RWPE2 (cell line): ENCODE data around the gene GGT5.
"Not testable (repeated sequence)": the region's sequence is repeated elsewhere in the genome, so short reads cannot be mapped to it uniquely, and the experiment has no call there.

Source experiments
- ATAC-seq: fragments of 200-7000 bp; cut with Tn5 transposase; 3 replicates; pipeline ENCODE4 v1.9.1; 2021; ENCODE audit warnings: low read depth
- DNase-seq: peaks from one replicate; pipeline ENCODE4 v3.0.0-alpha.2; 2020; ENCODE audit warnings: low spot score
- H3K27ac ChIP-seq: fragments of 450-650 bp; 2 replicates; pipeline ENCODE4 v1.5.1; 2017; ENCODE audit warnings: mild to moderate bottlenecking; ENCODE audit not compliant: poor library complexity, severe bottlenecking
- H3K27me3 ChIP-seq: fragments of 250-450 bp; sonication (Bioruptor Pico); 2 replicates; pipeline ENCODE4 v1.5.1; 2021; ENCODE audit warnings: mild to moderate bottlenecking, moderate library complexity; ENCODE audit not compliant: insufficient read depth, poor library complexity, severe bottlenecking
- H3K36me3 ChIP-seq: fragments of 250-450 bp; sonication (Bioruptor Pico); 2 replicates; pipeline ENCODE4 v1.5.1; 2020; ENCODE audit warnings: low read depth, mild to moderate bottlenecking, moderate library complexity
- H3K4me1 ChIP-seq: fragments of 250-450 bp; sonication (Bioruptor Pico); 2 replicates; pipeline ENCODE4 v1.5.1; 2021; ENCODE audit warnings: mild to moderate bottlenecking, moderate library complexity; ENCODE audit not compliant: insufficient read depth, poor library complexity, severe bottlenecking
- H3K4me3 ChIP-seq: fragments of 250-450 bp; sonication (Bioruptor Pico); 2 replicates; pipeline ENCODE4 v1.5.1; 2021; ENCODE audit warnings: mild to moderate bottlenecking, moderate library complexity; ENCODE audit not compliant: severe bottlenecking
- H3K9me3 ChIP-seq: fragments of 250-450 bp; sonication (Bioruptor Pico); 2 replicates; pipeline ENCODE4 v1.5.1; 2021; ENCODE audit warnings: mild to moderate bottlenecking, moderate library complexity; ENCODE audit not compliant: severe bottlenecking
- TF ChIP-seq, protein P1 (sequence below): fragments of 450-650 bp; IDR thresholded peaks from one replicate; pipeline ENCODE4 v1.5.1; 2017; ENCODE audit warnings: mild to moderate bottlenecking, moderate library complexity; ENCODE audit not compliant: poor library complexity, severe bottlenecking

The GGT5 gene

GRCh38 chr22:24183321-24184031 lies 61.4 kb downstream of the GGT5 start:
- Histone ChIP-seq H3K27ac (no peak overlapping the region), H3K27me3 (no peaks in the 10 kb centered on the region), H3K36me3 (no peaks in the 10 kb centered on the region), H3K4me3 (no peak overlapping the region), H3K9me3 (no peaks in the 10 kb centered on the region), H3K4me1 (no peaks in the 10 kb centered on the region)
- TF ChIP-seq, protein P1, sequence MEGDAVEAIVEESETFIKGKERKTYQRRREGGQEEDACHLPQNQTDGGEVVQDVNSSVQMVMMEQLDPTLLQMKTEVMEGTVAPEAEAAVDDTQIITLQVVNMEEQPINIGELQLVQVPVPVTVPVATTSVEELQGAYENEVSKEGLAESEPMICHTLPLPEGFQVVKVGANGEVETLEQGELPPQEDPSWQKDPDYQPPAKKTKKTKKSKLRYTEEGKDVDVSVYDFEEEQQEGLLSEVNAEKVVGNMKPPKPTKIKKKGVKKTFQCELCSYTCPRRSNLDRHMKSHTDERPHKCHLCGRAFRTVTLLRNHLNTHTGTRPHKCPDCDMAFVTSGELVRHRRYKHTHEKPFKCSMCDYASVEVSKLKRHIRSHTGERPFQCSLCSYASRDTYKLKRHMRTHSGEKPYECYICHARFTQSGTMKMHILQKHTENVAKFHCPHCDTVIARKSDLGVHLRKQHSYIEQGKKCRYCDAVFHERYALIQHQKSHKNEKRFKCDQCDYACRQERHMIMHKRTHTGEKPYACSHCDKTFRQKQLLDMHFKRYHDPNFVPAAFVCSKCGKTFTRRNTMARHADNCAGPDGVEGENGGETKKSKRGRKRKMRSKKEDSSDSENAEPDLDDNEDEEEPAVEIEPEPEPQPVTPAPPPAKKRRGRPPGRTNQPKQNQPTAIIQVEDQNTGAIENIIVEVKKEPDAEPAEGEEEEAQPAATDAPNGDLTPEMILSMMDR: no peak
- no peak for ATAC-seq
- DNase-seq: peak; percentile 64

GRCh38 chr22:24182900-24183246 lies 62.0 kb downstream of the GGT5 start:
- ATAC-seq: 0 out of 3 replicates have a peak, but pooled peaks have one; percentile 6
- H3K9me3 ChIP-seq, H3K27me3 ChIP-seq: not testable (repeated sequence)

GRCh38 chr22:24181996-24182899 lies 62.6 kb downstream of the GGT5 start:
- H3K27ac ChIP-seq: no peak overlapping the region
- no peak overlapping the region for H3K4me3 ChIP-seq
- H3K27me3 ChIP-seq: no peaks in the 10 kb centered on the region
- no peaks in the 10 kb centered on the region for H3K9me3 ChIP-seq
- TF ChIP-seq, protein P1: no peak
- H3K36me3 ChIP-seq: no peaks in the 10 kb centered on the region
- DNase-seq (no peak), ATAC-seq (no peak)
- H3K4me1 ChIP-seq: no peaks in the 10 kb centered on the region

More at GRCh38 chr22:24182900-24183246, 62.0 kb downstream of the GGT5 start:
- H3K27ac ChIP-seq, DNase-seq, H3K4me1 ChIP-seq, H3K36me3 ChIP-seq, H3K4me3 ChIP-seq: not testable (repeated sequence)

- DNase-seq (no peak), ATAC-seq (peak; percentile 27)
- H3K4me1 ChIP-seq: no peaks in the 10 kb centered on the region
- TF ChIP-seq, protein P1: no peak
- H3K4me3 ChIP-seq: no peak within 1 kb of the TSS
- no peaks in the 10 kb centered on the region for H3K27me3 ChIP-seq
- no peaks in the 10 kb centered on the region for H3K36me3 ChIP-seq
- no peaks in the 10 kb centered on the region for H3K9me3 ChIP-seq
- H3K27ac ChIP-seq: no peak within 1 kb of the TSS
Observed at GRCh38 chr22:24181088-24181995, 63.5 kb downstream of the GGT5 start, which contains the start of gene SUSD2. SUSD2 (plus strand) TSS chr22:24181487; CDS start chr22:24181520, 33 bp downstream.
